GM19324 (cell line): ENCODE measurements around the gene DNMT3A.

Experiments
- ATAC-seq: cut with Tn5 transposase; IDR thresholded peaks from one replicate; pipeline ENCODE4 v1.9.1; 2021; ENCODE audit warnings: mild to moderate bottlenecking, moderate library complexity; ENCODE audit not compliant: unreplicated experiment, low FRiP score

DNMT3A gene

DNA sequence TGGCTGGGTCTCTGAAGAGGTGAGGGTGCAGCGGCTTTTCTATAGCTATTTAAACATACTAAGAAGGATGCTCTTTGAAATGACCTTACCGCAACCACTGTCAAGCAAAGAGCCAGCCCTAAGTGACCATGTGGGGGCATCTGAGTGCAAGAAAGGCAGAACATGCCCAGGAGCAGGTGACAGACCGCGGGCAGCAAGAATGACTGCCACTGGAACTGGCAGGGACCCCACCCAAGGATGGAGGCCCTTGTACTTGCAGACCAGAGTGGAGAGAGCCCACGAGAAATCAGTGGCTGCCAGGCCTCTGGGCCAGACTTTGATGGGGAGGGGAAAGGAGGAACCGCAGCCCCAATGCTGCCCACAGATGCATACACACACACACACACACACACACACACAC lies 33.1 kb downstream of the DNMT3A start:
- ATAC-seq = no peak

- no peak for ATAC-seq
Observed at GRCh38 chr2:25307949-25308557, 33.7 kb downstream of the DNMT3A start.

DNA sequence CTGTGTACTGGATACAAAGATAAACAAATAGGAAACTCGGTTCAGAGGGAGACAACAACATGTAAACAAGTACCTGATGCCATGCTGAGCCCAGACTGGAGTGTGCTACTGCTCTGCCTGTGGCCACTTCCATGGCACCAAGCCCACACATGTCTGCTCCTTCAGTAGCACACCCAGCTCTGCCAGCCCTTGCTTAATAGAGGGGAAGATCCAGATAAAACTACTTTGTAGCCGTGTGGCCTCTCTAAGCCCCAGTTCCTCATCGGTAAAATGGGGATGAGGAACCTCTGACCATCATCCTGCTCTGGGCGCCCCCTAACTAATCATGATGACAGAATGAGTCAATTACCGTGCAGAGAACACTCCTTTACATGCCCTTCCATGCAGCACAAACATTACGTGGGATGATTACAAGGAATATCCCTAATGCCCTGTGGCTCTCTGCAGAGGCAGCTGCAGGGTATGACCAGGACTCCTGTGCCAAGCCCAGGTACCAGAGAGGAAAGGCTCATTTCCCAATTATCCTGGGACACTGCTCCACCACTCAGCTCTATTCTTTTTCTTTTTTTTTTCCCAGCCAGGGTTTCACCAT lies 34.9 kb downstream of the DNMT3A start:
- ATAC-seq = no peak

DNA sequence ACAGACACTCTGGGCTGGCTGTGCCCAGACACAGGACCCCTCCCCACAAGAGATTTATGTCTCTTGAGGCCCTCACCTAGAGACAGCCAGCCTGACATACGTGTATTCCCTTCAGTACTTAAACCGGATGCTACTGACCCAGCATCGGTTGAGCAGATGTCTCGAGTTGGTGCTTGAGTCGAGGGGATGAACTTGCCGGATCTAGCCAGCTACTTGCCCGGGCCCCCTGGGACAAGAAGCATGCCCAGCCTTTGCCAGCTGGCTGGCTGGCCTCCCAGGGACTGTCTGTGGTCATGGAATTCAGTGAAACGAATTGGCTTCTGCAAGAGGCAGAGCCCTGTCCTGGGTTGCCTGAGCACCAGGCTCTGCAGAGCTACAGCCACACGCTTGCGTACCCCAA lies 36.0 kb downstream of the DNMT3A start:
- no peak for ATAC-seq

DNA sequence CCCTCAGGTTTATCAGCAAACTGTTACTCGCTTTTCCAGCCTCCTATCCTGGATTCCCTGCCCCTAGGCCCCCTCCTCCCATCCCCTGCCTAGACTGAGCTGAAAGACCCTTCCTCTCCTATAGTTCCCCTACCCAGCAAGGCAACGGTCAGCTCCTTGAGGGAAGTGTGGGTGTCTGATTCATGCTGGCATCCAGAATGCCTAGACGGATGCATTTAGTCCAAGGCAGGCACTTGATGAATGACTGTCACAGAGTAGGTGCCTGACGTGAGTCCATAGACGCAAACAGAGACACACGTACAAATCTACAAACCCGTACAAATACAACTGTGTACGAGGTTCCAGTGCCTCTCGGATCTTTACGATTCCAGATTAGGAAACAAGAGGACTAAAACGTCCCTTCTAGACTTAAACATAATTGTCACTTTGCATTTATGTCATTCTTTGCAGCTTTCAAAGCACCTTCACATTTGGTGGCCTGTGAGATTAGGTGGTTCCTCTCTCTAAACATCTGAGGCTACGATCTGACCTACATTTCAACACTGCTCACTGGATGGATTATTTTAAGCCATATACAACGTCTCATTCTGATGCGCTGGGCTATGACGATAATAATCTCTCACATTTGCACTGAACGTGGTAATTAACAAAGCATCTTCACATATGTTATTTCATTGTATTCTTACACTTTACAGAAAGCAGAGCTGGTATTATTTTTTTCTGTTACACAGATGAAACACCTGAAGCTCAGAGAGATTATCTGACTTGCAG lies 36.7 kb downstream of the DNMT3A start:
- no peak for ATAC-seq

- no peak for ATAC-seq
Observed at GRCh38 chr2:25304321-25304720, 37.4 kb downstream of the DNMT3A start.

GRCh38 chr2:25303633-25304236 lies 38.0 kb downstream of the DNMT3A start:
- ATAC-seq = no peak

DNA sequence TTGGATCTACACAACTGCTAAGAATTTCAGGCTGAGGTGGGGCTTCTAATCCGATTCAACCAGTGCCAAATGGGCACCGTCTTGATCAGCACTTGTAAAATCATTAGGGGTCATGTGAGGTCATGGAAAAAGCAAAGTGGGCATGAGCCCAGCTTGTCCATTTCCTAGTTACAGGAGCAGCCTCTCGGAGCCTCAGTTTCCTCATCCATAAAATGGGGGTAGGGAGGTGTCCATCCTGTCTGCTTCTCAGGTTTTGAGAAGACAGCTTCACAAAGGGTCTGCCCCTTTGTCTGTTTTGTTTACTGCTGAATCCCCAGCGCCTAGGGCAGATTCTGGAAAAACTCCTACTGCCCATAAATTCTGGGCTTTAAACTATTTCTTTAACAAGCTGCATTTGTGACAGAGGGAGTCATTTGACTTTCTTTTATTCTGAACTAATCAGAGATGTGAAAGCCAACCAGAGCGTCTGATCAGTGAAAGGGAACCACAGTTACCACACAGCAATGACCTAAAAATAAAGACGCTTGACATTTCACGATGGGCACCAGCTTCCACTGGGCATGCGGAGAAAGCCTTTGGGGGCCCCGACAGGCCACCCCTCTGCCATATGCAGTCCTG lies 38.9 kb downstream of the DNMT3A start:
- ATAC-seq = no peak

GRCh38 chr2:25301453-25302352 lies 40.0 kb downstream of the DNMT3A start:
- ATAC-seq = peak; percentile 79

DNA sequence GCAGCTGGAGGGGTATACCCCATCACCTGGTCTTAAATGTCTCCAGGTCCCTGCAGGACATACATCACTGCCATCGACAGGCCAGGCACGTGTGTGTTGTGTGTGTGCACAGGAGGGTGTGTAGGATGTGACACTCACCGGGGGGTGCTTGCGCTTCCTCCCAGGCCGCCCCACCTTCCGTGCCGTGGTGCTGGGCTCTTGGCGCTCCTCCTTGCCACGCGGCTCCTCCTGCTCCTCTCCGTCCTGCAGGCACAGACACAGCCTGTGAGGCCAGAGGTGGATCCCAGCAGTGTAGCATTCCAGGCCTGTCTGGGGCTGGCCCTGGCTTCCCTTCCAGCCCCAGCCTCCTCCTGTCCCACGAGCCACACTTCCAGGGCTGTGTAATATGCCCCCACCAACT lies 41.7 kb downstream of the DNMT3A start:
- no peak for ATAC-seq

DNA sequence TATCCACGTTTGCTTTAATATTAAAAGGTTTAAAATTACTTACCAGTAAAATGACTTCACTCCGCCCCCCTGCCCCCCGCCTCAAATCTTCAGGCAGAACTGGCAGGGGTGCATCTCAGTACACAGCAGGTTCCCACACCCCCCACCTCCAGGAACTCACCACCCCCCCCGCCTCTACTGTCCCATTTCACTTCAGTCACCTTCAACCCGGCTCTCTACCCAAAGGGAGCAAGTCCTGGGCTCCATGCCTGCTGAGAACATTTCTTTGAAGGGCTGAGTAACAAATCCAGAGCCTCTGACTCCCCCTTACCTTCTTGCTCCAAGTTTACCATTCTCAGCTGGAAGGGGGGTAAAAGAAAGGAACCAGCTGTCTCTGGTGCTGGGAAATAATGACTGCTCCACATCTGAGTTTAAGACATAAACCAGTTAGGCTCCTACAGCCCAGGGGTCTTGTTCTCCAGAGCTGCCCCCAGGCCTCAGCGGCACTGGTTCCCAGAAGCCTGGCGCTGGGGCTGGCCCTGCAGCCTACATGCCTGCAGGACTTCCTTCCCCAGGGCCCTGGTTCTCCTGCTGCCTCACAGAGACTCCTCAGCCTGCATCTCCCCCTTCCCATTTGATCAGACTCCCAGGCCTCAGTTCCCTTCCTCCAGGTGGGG lies 42.8 kb downstream of the DNMT3A start:
- ATAC-seq = no peak

DNA sequence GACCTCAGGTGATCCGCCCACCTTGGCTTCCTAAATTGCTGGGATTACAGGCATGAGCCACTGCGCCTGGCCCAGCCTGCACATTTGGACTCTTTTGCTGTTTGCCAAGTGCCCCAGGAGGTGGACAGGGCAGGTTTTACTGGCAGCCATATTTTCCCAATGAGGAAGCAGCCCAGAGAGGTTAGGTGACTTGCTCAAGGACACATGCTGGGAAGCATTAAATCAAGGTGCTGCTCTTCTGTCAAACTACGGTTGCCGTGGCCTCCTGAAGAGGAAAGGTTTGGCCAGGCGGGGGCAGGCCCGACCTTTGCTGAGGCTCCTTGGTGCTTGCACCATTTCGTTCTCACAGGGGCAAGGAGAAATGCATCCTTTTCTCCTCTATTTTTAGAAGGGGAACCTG lies 44.0 kb downstream of the DNMT3A start:
- ATAC-seq = no peak

GRCh38 chr2:25295621-25296020 lies 46.1 kb downstream of the DNMT3A start:
- no peak for ATAC-seq

DNA sequence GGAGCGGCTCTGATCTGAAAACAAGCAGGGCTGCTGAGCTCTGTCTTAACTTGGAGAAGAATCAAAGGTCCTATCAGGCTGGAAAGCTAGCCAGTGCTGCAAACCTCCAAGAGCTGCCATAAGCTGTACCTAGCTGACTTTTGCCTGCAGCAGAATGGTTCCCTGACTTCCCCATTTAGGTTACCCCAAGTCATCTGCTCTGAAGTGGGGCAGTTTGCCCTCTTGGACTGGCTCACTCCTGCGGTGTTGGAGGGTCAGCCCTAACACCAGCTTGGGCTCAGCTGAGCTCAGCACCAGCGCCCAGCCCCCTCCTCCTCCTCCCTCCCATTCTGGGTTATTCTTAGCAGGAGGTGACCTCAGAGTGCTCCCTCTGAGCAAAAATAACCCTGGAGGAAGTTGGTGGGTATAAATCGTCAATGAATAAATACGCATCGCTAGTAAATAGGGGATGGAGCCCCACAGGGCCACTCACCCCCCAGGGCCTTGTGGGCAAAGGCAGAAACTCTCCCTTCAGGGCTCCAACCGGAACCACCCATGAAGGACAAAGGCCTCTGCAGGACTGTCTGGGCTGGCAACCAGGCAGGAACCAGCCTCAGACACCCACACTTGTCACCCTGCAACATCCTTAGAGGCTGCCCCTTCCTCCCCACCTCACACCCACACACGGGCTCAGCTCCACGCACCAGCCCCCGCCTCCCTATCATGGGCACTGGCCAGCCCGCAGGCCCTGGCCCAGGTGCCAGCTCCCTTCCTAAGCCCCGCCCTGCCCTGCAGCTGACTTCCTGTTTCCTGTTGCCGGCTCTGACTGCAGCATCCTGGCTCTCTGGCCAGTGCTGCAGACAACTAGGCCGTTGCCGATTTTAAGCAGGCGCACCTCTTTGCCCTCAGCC lies 46.9 kb downstream of the DNMT3A start:
- ATAC-seq = peak; percentile 71

DNA sequence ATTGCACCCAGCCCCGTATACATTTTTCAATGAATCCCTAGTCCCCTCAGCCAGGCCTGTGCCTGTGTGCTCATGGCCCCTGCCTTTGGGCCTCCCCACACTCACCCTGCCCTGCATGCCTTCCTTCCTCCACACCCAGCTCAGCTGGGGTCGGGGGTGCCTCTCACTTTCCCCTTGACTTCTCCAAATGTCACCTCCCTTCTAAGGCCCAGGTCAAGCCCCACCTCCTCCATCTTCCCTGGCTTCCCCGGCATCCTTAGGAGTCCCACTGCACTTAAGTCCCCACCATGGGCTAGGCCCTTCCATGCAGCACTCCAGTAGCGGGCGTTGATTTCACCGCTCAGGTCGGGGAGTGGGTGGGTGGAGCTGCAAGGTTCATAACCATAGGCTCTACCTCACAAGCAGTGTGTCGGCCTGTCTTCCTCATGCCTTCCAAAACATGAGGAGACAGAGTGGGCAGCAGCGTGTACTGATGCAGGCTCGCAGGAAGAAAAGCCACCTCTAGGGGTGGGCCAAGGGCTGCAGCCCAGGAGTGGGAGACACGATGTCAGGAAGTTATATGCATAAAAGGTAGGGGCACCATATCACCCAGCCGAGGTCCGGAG lies 47.7 kb downstream of the DNMT3A start:
- peak; percentile 14 for ATAC-seq

DNA sequence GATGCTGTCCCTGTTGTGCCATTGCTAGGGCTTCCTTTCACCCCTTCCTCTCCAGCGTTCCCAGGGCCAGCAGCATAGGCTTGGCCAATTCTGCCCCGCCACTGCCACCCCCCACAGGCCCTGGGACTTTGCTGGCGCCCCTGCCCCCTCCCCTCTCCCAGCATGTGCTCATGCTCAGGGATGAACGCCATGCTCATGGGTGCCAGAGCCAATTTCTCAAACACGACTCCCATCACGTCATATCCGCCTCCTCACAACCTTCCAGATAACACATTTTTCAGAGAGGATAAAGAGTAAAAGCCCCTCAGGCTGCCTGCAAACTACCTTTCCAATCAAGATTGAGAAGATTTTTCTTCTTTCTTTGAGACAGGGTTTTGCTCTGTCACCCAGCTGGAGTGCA lies 48.6 kb downstream of the DNMT3A start:
- ATAC-seq = no peak

DNA sequence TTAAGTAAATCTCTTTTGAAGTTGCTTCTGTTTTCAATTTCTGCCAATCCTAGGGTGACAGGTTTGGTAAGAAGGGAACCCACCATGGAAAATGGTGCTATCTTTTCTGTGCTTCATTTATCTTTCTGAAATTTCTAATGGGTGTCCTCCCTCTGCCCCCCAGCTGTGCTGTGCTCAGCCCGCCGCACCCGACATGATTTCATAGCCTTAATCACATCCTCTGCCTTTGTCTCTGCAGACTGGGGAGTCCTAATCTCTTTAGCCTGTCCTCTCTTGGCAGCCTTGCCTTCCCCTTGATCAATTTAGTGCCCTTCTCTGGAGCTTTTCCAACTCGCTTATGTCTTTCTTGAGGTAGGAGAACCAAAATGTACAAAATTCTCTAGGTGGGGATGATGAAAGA lies 49.3 kb downstream of the DNMT3A start:
- no peak for ATAC-seq

DNA sequence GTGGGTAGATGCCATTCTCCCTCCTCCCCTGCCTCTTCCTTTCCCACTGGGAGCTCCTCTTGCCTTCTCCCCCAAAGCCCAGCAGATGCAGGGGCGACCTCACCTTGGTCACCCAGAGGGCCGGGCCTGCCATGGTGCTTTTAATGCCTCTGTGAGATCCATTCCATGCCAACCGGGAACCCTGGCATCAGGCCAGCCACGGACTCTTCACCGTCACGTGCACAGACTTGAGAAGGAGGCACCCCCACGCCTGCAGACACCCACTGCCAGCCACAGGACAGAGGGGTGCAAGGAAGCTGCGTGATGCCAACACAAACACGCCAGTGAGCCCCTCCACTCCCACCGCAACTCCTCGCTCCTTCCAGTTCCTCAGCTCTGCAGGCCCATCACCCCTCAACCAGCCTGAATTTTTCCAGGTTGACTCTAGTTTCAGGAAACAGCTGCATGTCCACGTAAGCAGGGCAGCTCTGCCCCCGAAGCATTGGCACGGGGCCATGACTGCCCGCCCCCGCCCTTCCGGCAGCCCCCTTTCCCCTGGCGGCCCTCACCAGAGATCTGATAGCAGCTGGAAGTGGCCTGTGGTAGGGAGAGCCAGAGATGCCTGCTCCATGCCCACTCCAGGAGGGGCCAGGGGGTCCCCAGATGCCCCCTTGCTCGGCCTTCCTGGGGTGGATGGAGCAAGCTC lies 50.8 kb downstream of the DNMT3A start:
- ATAC-seq = no peak
